HEK293 (cell line): ENCODE measurements around the gene PDE9A.

ENCODE experiments used
- RBAK ChIP-seq: fragments of 450-650 bp; formaldehyde crosslinking; IDR thresholded peaks from 2 replicates; pipeline ENCODE4 v1.5.1; 2016; ENCODE audit warnings: missing biosample characterization, missing genetic modification characterization
- ZNF133 ChIP-seq: fragments of 450-650 bp; formaldehyde crosslinking; IDR thresholded peaks from 2 replicates; pipeline ENCODE4 v1.5.1; 2016; ENCODE audit warnings: missing biosample characterization, missing genetic modification characterization
- ZNF155 ChIP-seq: fragments of 450-650 bp; formaldehyde crosslinking; IDR thresholded peaks from 2 replicates; pipeline ENCODE4 v1.5.1; 2016; ENCODE audit warnings: missing biosample characterization, missing genetic modification characterization
- ZNF704 ChIP-seq: fragments of 450-650 bp; formaldehyde crosslinking; IDR thresholded peaks from 2 replicates; pipeline ENCODE4 v1.5.1; 2016; ENCODE audit warnings: missing biosample characterization, missing genetic modification characterization
- TF ChIP-seq, protein P1 (sequence below): fragments of 450-650 bp; formaldehyde crosslinking; IDR thresholded peaks from 2 replicates; pipeline ENCODE4 v1.5.1; 2016; ENCODE audit warnings: missing biosample characterization, missing genetic modification characterization
- TF ChIP-seq, protein P2 (sequence below): fragments of 450-650 bp; formaldehyde crosslinking; IDR thresholded peaks from 2 replicates; pipeline ENCODE4 v1.5.1; 2017; ENCODE audit warnings: missing biosample characterization, missing genetic modification characterization

GRCh38 chr21:42648606-42649005 is 4.8 kb upstream of the PDE9A start:
- TF ChIP-seq ZNF133 (tag by site-specific recombination) (no peak), ZNF155 (tag by site-specific recombination) (no peak), RBAK (tag by site-specific recombination) (no peak), ZNF704 (no peak)
- TF ChIP-seq, protein P1, sequence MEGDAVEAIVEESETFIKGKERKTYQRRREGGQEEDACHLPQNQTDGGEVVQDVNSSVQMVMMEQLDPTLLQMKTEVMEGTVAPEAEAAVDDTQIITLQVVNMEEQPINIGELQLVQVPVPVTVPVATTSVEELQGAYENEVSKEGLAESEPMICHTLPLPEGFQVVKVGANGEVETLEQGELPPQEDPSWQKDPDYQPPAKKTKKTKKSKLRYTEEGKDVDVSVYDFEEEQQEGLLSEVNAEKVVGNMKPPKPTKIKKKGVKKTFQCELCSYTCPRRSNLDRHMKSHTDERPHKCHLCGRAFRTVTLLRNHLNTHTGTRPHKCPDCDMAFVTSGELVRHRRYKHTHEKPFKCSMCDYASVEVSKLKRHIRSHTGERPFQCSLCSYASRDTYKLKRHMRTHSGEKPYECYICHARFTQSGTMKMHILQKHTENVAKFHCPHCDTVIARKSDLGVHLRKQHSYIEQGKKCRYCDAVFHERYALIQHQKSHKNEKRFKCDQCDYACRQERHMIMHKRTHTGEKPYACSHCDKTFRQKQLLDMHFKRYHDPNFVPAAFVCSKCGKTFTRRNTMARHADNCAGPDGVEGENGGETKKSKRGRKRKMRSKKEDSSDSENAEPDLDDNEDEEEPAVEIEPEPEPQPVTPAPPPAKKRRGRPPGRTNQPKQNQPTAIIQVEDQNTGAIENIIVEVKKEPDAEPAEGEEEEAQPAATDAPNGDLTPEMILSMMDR (tag by site-specific recombination) = no peak
- TF ChIP-seq, protein P2, sequence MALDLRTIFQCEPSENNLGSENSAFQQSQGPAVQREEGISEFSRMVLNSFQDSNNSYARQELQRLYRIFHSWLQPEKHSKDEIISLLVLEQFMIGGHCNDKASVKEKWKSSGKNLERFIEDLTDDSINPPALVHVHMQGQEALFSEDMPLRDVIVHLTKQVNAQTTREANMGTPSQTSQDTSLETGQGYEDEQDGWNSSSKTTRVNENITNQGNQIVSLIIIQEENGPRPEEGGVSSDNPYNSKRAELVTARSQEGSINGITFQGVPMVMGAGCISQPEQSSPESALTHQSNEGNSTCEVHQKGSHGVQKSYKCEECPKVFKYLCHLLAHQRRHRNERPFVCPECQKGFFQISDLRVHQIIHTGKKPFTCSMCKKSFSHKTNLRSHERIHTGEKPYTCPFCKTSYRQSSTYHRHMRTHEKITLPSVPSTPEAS (tag by site-specific recombination) = no peak
